Measurements from ENCODE around the gene TNS1. TPM values are rescaled to one million over a fixed set of nuclear protein-coding genes. Genes with fewer than 3 reads are reported as not detected.

Gene TNS1
- total and polyA plus RNA-seq, 7 donors, result 73.4 to 742 (median 276) TPM

- Histone ChIP-seq H3K27me3 (ENCODE audit: insufficient read depth in 3 of 3, low read length in 2 of 3) (no peaks in the 10 kb centered on the region), H3K4me1 (peaks cover 73% of the 10 kb centered on the region), H3K4me3 (no peak overlapping the region), H3K9me3 (no peaks in the 10 kb centered on the region), H3K27ac (peak overlapping the region; percentile 89), H3K36me3 (ENCODE audit: insufficient read depth in 1 of 2, low read depth in 1 of 2) (peaks cover 3 to 50% of the 10 kb centered on the region in 2 donors)
- intact Hi-C loops (cut with DNase I), result loop anchor here in 1 of 2 donors (5.0 kb wide), 1 partner anchor 88 kb away; no protein-coding TSS in a partner anchor
- 57 to 69% (median 66%) methylated on average over 11 of the region's 11 CpGs for WGBS, 3 donors
- ATAC-seq, result peak; percentile 42 to 61 (median 57)
- peak; percentile 86 to 90 for DNase-seq
- TF ChIP-seq CTCF (IDR thresholded peaks at IDR 0.05), result peak; percentile 60
Measured at GRCh38 chr2:217899231-217900009, 103.4 kb downstream of the TNS1 start.

- Histone ChIP-seq H3K4me1 (peaks cover 60% of the 10 kb centered on the region), H3K27ac (peak overlapping the region; percentile 89), H3K36me3 (ENCODE audit: insufficient read depth in 1 of 2, low read depth in 1 of 2) (peaks cover 3 to 63% of the 10 kb centered on the region in 2 donors), H3K4me3 (no peak overlapping the region), H3K9me3 (no peaks in the 10 kb centered on the region), H3K27me3 (ENCODE audit: insufficient read depth in 3 of 3, low read length in 2 of 3) (no peaks in the 10 kb centered on the region)
- peak in 3 of 4 donors; percentile 17 to 50 (median 35) for ATAC-seq
- peak; percentile 62 to 80 for DNase-seq
- WGBS, 3 donors, result 27 to 39% (median 36%) methylated on average over 23 of the region's 23 CpGs
- no peak for TF ChIP-seq CTCF (IDR thresholded peaks at IDR 0.05)
- intact Hi-C loops (cut with DNase I), result loop anchor here in 1 of 2 donors (5.0 kb wide), 1 partner anchor 89 kb away; no protein-coding TSS in a partner anchor
Measured at GRCh38 chr2:217897816-217898806, 104.7 kb downstream of the TNS1 start.

- H3K27ac ChIP-seq, result peak overlapping the region; percentile 89
- H3K27me3 ChIP-seq (ENCODE audit: insufficient read depth in 3 of 3, low read length in 2 of 3), result no peaks in the 10 kb centered on the region
- WGBS, 3 donors, result 67 to 83% (median 69%) methylated on average over 9 of the region's 9 CpGs
- H3K9me3 ChIP-seq, result no peaks in the 10 kb centered on the region
- intact Hi-C loops (cut with DNase I), result loop anchor here in 1 of 2 donors (5.0 kb wide), 1 partner anchor 90 kb away; no protein-coding TSS in a partner anchor
- no peak overlapping the region for H3K4me3 ChIP-seq
- ATAC-seq (no peak), DNase-seq (peak in 1 of 2 donors; percentile 40)
- TF ChIP-seq CTCF (IDR thresholded peaks at IDR 0.05), result no peak
- H3K36me3 ChIP-seq (ENCODE audit: insufficient read depth in 1 of 2, low read depth in 1 of 2), result peaks cover 3 to 72% of the 10 kb centered on the region in 2 donors
- peaks cover 54% of the 10 kb centered on the region for H3K4me1 ChIP-seq
Measured at GRCh38 chr2:217897091-217897715, 105.6 kb downstream of the TNS1 start.

GRCh38 chr2:217895070-217895635 lies 107.6 kb downstream of the TNS1 start:
- no peak for TF ChIP-seq CTCF (IDR thresholded peaks at IDR 0.05)
- Histone ChIP-seq H3K27me3 (ENCODE audit: insufficient read depth in 3 of 3, low read length in 2 of 3) (no peaks in the 10 kb centered on the region), H3K4me3 (no peak overlapping the region), H3K36me3 (ENCODE audit: insufficient read depth in 1 of 2, low read depth in 1 of 2) (peaks cover 9 to 85% of the 10 kb centered on the region in 2 donors), H3K27ac (peak overlapping the region; percentile 26), H3K9me3 (no peaks in the 10 kb centered on the region), H3K4me1 (peaks cover 46% of the 10 kb centered on the region)
- intact Hi-C loops (cut with DNase I), result loop anchor here in 1 of 2 donors (5.0 kb wide), 1 partner anchor 92 kb away; no protein-coding TSS in a partner anchor
- no peak for ATAC-seq
- peak in 1 of 2 donors; percentile 15 for DNase-seq
- WGBS, 3 donors, result 85 to 88% (median 87%) methylated on average over 19 of the region's 19 CpGs
